ENCODE measurements around the gene DTD1.
A peak's percentile ranks its signal among the peaks of the same experiment; 100 is the strongest.

Gene DTD1

GRCh38 chr20:18587665-18588573 is at the start of gene DTD1:
Gene DTD1, plus strand, starts transcription at chr20:18588054. Its CDS starts 19 bp downstream, at chr20:18588073.
- DNase-seq (ENCODE audit: low spot score): peak; percentile 91

- DNase-seq (ENCODE audit: low spot score): no peak
These were observed 46.1 kb upstream of the DTD1 start for GRCh38 chr20:18541741-18542140.

GRCh38 chr20:18543216-18543615 is 44.6 kb upstream of the DTD1 start:
- no peak for DNase-seq (ENCODE audit: low spot score)

GRCh38 chr20:18543932-18544331 is 43.9 kb upstream of the DTD1 start:
- no peak for DNase-seq (ENCODE audit: low spot score)

- no peak for DNase-seq (ENCODE audit: low spot score)
These were observed 42.3 kb upstream of the DTD1 start for GRCh38 chr20:18545566-18545965.

GRCh38 chr20:18548465-18548864 is 39.4 kb upstream of the DTD1 start:
- no peak for DNase-seq (ENCODE audit: low spot score)

GRCh38 chr20:18553746-18554145 is 34.1 kb upstream of the DTD1 start:
- DNase-seq (ENCODE audit: low spot score): no peak

- peak; percentile 94 for DNase-seq (ENCODE audit: low spot score)
These were observed 20.7 kb upstream of the DTD1 start, which contains the start of gene SMIM26 for GRCh38 chr20:18566892-18567738. Gene SMIM26, plus strand, starts transcription at chr20:18567432. Its CDS starts 47 bp downstream, at chr20:18567479.

GRCh38 chr20:18567739-18568091 is 20.1 kb upstream of the DTD1 start:
- DNase-seq (ENCODE audit: low spot score): no peak

- no peak for DNase-seq (ENCODE audit: low spot score)
These were observed 16.8 kb upstream of the DTD1 start for GRCh38 chr20:18571009-18571408.

GRCh38 chr20:18571578-18571977 is 16.3 kb upstream of the DTD1 start:
- DNase-seq (ENCODE audit: low spot score): no peak

GRCh38 chr20:18577942-18578341 is 9.9 kb upstream of the DTD1 start:
- no peak for DNase-seq (ENCODE audit: low spot score)

- DNase-seq (ENCODE audit: low spot score): no peak
These were observed 9.3 kb upstream of the DTD1 start for GRCh38 chr20:18578581-18578980.

- no peak for DNase-seq (ENCODE audit: low spot score)
These were observed 7.8 kb upstream of the DTD1 start for GRCh38 chr20:18580012-18580411.

GRCh38 chr20:18585134-18585533 is 2.7 kb upstream of the DTD1 start:
- DNase-seq (ENCODE audit: low spot score): no peak

GRCh38 chr20:18588574-18588933 is 700 bp downstream of the DTD1 start:
- no peak for DNase-seq (ENCODE audit: low spot score)

- no peak for DNase-seq (ENCODE audit: low spot score)
These were observed 2.3 kb downstream of the DTD1 start for GRCh38 chr20:18589941-18590674.

GRCh38 chr20:18596270-18596669 is 8.4 kb downstream of the DTD1 start:
- no peak for DNase-seq (ENCODE audit: low spot score)

GRCh38 chr20:18609741-18610140 is 21.9 kb downstream of the DTD1 start:
- DNase-seq (ENCODE audit: low spot score): no peak

- no peak for DNase-seq (ENCODE audit: low spot score)
These were observed 23.6 kb downstream of the DTD1 start for GRCh38 chr20:18611492-18611891.

GRCh38 chr20:18613553-18613952 is 25.7 kb downstream of the DTD1 start:
- DNase-seq (ENCODE audit: low spot score): no peak

GRCh38 chr20:18614244-18614643 is 26.4 kb downstream of the DTD1 start:
- no peak for DNase-seq (ENCODE audit: low spot score)

All from left forelimb (tissue), 1 donor.